RWPE1 (cell line): ENCODE results near the gene CFAP206.
"Not testable (repeated sequence)": the region's sequence is repeated elsewhere in the genome, so short reads cannot be mapped to it uniquely, and the experiment has no call there.

Source experiments
- CTCF ChIA-PET: fragments of 350-600 bp; sonication (Branson Sonifier 250); formaldehyde crosslinking; extraction: SDS; loops from one replicate; lab custom pipeline; 2021; lab: Yijun Ruan, JAX
- POLR2A ChIA-PET: fragments of 400-600 bp; formaldehyde crosslinking; extraction: SDS; loops from one replicate; lab custom pipeline; 2020; ENCODE audit warnings: antibody characterized with exemption; ENCODE audit not compliant: low non-redundant PET; lab: Yijun Ruan, JAX
- DNase-seq: peaks from one replicate; pipeline ENCODE4 v3.0.0; 2012; ENCODE audit warnings: low spot score
- H3K27ac ChIP-seq: fragments of 450-650 bp; 2 replicates; pipeline ENCODE4 v1.5.1; 2017
- CTCF ChIP-seq: fragments of 450-650 bp; conservative IDR thresholded peaks from 2 replicates; pipeline ENCODE4 v1.5.1; 2017; ENCODE audit warnings: low read depth, mild to moderate bottlenecking

The CFAP206 gene

DNA sequence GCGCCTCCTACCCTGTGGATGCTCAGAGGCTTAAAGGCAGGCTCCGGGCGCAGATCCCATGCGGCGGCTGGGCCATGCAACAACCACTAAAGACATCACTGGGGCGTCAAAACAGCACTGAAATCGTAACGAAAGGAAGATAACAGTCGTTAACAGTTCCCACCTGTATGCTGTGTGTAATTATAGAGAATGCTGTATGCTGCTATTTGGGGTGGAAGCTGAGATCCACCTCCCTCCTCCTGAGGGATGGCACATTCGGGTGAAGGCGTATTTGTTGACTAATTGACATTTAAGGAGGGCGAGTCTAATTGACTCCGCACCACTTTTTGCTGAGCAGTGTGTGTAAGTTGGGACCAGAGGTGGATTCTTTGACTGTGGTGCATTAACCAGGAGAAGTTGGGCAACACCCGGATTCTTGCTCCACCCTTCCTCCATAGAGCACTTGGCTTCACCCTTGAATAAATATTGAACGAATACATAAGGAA is 65.7 kb downstream of the CFAP206 start:
- ChIA-PET CTCF (no interaction called here), POLR2A (no interaction called here)
- DNase-seq = peak; percentile 63
- TF ChIP-seq CTCF = no peak
- H3K27ac ChIP-seq = peak overlapping the region; percentile 90

DNA sequence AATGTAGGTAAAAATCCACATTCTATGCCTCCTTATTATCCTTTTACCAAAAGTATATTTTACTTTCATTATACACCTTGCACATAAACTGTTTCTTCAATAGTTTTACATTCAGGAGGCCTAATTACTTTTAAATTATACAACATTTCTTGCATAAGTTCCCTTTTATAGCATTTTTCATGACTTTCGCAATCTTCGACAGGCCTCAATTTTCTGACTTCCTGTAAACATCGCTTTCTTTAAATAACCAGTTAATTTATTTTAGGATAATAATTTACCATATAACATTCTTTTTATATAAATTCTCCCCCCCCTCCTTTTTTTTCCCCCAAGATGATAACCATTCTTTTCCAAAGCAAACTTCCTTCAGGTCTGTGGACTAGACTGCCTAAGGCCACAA is 74.2 kb downstream of the CFAP206 start:
- TF ChIP-seq CTCF = no peak
- no peak for DNase-seq
- ChIA-PET CTCF (no interaction called here), POLR2A (no interaction called here)
- no peak overlapping the region for H3K27ac ChIP-seq

DNA sequence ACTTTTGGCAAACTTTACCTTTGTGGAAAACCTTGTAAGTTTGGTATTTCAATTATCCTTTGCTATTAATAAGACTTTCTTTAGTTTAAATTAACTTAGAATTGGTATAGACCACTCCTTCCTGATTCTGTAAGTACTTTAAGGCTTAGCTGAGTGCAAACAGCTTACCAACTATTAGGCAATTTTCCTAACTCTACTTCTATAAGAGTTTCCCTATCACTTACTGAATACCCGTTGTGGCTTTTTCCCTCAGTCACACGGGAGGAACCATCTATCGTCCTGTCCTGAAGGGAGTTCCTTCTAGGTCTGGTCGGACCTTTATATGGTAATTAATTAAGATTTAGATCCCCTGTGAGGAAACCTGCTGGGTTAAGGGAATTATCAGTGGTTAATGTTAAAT is 74.6 kb downstream of the CFAP206 start:
- CTCF ChIA-PET = no interaction called here
- TF ChIP-seq CTCF = no peak
- H3K27ac ChIP-seq = no peak overlapping the region
- POLR2A ChIA-PET = no interaction called here
- DNase-seq = no peak

GRCh38 chr6:87483929-87484328 is 76.2 kb downstream of the CFAP206 start:
- CTCF ChIA-PET = no interaction called here
- peak; percentile 12 for DNase-seq

DNA sequence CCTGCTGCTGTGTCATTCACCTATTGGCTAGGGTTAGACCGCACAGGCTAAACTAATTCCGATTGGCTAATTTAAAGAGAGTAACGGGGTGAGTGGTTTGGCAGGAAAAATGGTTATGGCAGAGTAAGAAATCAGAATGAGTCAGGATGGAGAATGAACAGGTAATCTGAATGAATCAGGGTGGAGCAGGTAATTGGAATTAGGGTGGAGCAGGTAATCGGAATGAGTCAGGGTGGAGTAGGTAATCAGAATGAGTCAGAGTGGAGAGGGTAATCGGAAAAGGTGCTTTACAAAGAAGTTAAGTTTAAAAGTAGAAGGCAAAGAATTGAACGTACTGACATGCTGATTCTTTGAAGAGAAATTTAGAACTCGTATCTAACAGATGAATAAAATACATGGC is 76.7 kb downstream of the CFAP206 start:
- ChIA-PET CTCF (no interaction called here), POLR2A (no interaction called here)
- peak; percentile 46 for DNase-seq
- H3K27ac ChIP-seq = no peak overlapping the region
- TF ChIP-seq CTCF = no peak

More at GRCh38 chr6:87483929-87484328, 76.2 kb downstream of the CFAP206 start:
- H3K27ac ChIP-seq = peak overlapping the region; percentile 30
- POLR2A ChIA-PET = no interaction called here
- no peak for TF ChIP-seq CTCF

DNA sequence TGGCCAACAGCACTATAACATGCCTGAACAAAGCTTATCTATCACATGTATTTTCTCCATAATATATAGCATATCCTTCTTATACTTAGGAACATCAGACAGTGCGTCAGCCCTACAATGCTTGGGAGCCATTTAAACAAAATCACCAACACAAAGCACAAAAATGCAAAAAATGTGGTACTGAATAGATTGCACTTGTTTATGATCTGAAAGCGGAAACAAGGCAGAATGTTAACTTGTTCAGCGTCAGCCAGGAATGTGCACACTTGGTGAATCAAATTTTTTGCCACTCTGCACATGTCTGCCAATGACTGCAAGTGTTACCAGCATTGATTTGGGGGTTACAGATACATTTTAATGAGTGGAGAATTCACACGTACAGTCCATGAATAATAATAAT is 79.8 kb downstream of the CFAP206 start:
- ChIA-PET POLR2A (no interaction called here), CTCF (no interaction called here)
- no peak overlapping the region for H3K27ac ChIP-seq
- DNase-seq = no peak
- TF ChIP-seq CTCF = no peak

- POLR2A ChIA-PET, H3K27ac ChIP-seq, DNase-seq: not testable (repeated sequence)
- CTCF ChIA-PET = interaction anchor here (0.6 to 0.7 kb wide), 3 partner anchors 29 to 1429 kb away, joined by 3 to 4 read pairs (median 3); no protein-coding TSS in a partner anchor
Measured at GRCh38 chr6:87489326-87489725, 81.6 kb downstream of the CFAP206 start.
